Liver (tissue), 9 donors: ENCODE measurements around the gene CARD11. TPM values are rescaled to one million over a fixed set of nuclear protein-coding genes. Genes with fewer than 3 reads are reported as not detected.

Experiments
- DNase-seq: peaks from one replicate; pipeline ENCODE4 v3.0.0-alpha.2; 2017; ENCODE audit warnings: low spot score
- H3K27ac ChIP-seq, 2 donors: one replicate each; pipeline ENCODE4 v1.7.0; 2013; ENCODE audit warnings: inconsistent platforms in 2 of 2, low read length in 2 of 2, control low read depth in 1 of 2, low read depth in 1 of 2, mild to moderate bottlenecking in 1 of 2
- H3K27me3 ChIP-seq, 4 donors: one replicate each; pipeline versions ENCODE4 v1.6.1 to v1.7.0; 2013; ENCODE audit warnings: low read length in 3 of 4, inconsistent platforms in 1 of 4, mild to moderate bottlenecking in 1 of 4, moderate library complexity in 1 of 4; ENCODE audit not compliant: control insufficient read depth in 4 of 4, insufficient read depth in 4 of 4
- H3K36me3 ChIP-seq, 4 donors: one replicate each; pipeline versions ENCODE4 v1.6.1 to v1.7.0; 2013; ENCODE audit warnings: low read length in 3 of 4, mild to moderate bottlenecking in 3 of 4, low read depth in 1 of 4, moderate library complexity in 1 of 4; ENCODE audit not compliant: control insufficient read depth in 4 of 4, insufficient read depth in 3 of 4
- H3K4me1 ChIP-seq, 4 donors: one replicate each; pipeline versions ENCODE4 v1.6.1 to v1.7.0; 2013; ENCODE audit warnings: low read length in 3 of 4, mild to moderate bottlenecking in 3 of 4, moderate library complexity in 1 of 4; ENCODE audit not compliant: control insufficient read depth in 4 of 4, insufficient read depth in 4 of 4
- H3K4me3 ChIP-seq, 3 donors: one replicate each; pipeline versions ENCODE4 v1.6.1 to v1.7.0; 2013; ENCODE audit warnings: low read length in 3 of 3, control low read depth in 1 of 3, low read depth in 1 of 3, mild to moderate bottlenecking in 1 of 3
- H3K9ac ChIP-seq, 2 donors: one replicate each; pipeline ENCODE4 v1.7.0; 2013; ENCODE audit warnings: low read length in 2 of 2, mild to moderate bottlenecking in 2 of 2, moderate library complexity in 2 of 2, control low read depth in 1 of 2, low read depth in 1 of 2
- H3K9me3 ChIP-seq, 4 donors: one replicate each; pipeline versions ENCODE4 v1.6.1 to v1.7.0; 2013; ENCODE audit warnings: low read length in 3 of 4; ENCODE audit not compliant: control insufficient read depth in 4 of 4
- ATF3 ChIP-seq: IDR thresholded peaks from 2 replicates; pipeline ENCODE4 v1.6.1; 2016; ENCODE audit warnings: antibody characterized with exemption
- EGR1 ChIP-seq, 2 donors: IDR thresholded peaks; 2 replicates each; pipeline ENCODE4 v1.6.1; 2016 to 2018; ENCODE audit warnings: antibody characterized with exemption in 2 of 2, low read depth in 2 of 2
- FOXA1 ChIP-seq: IDR thresholded peaks from 2 replicates; pipeline ENCODE4 v1.6.1; 2016; ENCODE audit warnings: antibody characterized with exemption
- FOXA2 ChIP-seq: IDR thresholded peaks from 2 replicates; pipeline ENCODE4 v1.6.1; 2016; ENCODE audit warnings: antibody characterized with exemption
- GABPA ChIP-seq, 2 donors: IDR thresholded peaks in 1 of 2; conservative IDR thresholded peaks in 1 of 2; 2 replicates each; pipeline ENCODE4 v1.6.1; 2016; ENCODE audit warnings: antibody characterized with exemption in 2 of 2, mild to moderate bottlenecking in 1 of 2, moderate library complexity in 1 of 2
- HNF4A ChIP-seq, 2 donors: conservative IDR thresholded peaks; 2 replicates each; pipeline ENCODE4 v1.6.1; 2016; ENCODE audit warnings: antibody characterized with exemption in 2 of 2, mild to moderate bottlenecking in 2 of 2
- HNF4G ChIP-seq: IDR thresholded peaks from 2 replicates; pipeline ENCODE4 v1.6.1; 2016; ENCODE audit warnings: antibody characterized with exemption
- JUND ChIP-seq, 2 donors: IDR thresholded peaks; 2 replicates each; pipeline ENCODE4 v1.6.1; 2016; ENCODE audit warnings: antibody characterized with exemption in 2 of 2
- MAX ChIP-seq: IDR thresholded peaks from 2 replicates; pipeline ENCODE4 v1.6.1; 2016; ENCODE audit warnings: antibody characterized with exemption
- NR2F2 ChIP-seq: IDR thresholded peaks from 2 replicates; pipeline ENCODE4 v1.6.1; 2016; ENCODE audit warnings: antibody characterized with exemption
- RAD21 ChIP-seq, 2 donors: IDR thresholded peaks; 2 replicates each; pipeline ENCODE4 v1.6.1; 2016; ENCODE audit warnings: antibody characterized with exemption in 2 of 2, mild to moderate bottlenecking in 2 of 2
- RXRA ChIP-seq, 2 donors: IDR thresholded peaks; 2 replicates each; pipeline ENCODE4 v1.6.1; 2017 to 2018; ENCODE audit warnings: antibody characterized with exemption in 2 of 2, mild to moderate bottlenecking in 1 of 2
- SP1 ChIP-seq: IDR thresholded peaks from 2 replicates; pipeline ENCODE4 v1.6.1; 2018; ENCODE audit warnings: antibody characterized with exemption, mild to moderate bottlenecking
- TAF1 ChIP-seq: conservative IDR thresholded peaks from 2 replicates; pipeline ENCODE4 v1.6.1; 2016; ENCODE audit warnings: antibody characterized with exemption, mild to moderate bottlenecking
- YY1 ChIP-seq: IDR thresholded peaks from 2 replicates; pipeline ENCODE4 v1.6.1; 2016; ENCODE audit warnings: antibody characterized with exemption, mild to moderate bottlenecking
- WGBS: extraction: QIAGEN DNeasy Blood & Tissue Kit; methylation state at CpG from one replicate; pipeline ENCODE4 v1.1.7; 2013; 5-methylcytosine and 5-hydroxymethylcytosine counted together
- polyA plus RNA-seq, 2 donors: library from polyadenylated mRNA; stranded (reverse) in 1 of 2; unstranded in 1 of 2; fragments of 200-250 nt in 1 of 2; fragments of >200 nt in 1 of 2; fragmentation: Nextera tagmentation in 1 of 2; extraction: Ambion mirVana in 1 of 2; gene quantifications; one replicate each; pipeline versions ENCODE4 v1.2.1 to v1.2.3, GENCODE V29; 2013 to 2015
- total RNA-seq, 2 donors: library from RNA; depleted of rRNA; stranded (reverse); fragments of >200 nt; gene quantifications; one replicate each; pipeline ENCODE4 v1.2.3, GENCODE V29; 2014
- TF ChIP-seq, protein P1 (sequence below): IDR thresholded peaks from 2 replicates; pipeline ENCODE4 v1.6.1; 2016; ENCODE audit warnings: antibody characterized with exemption, mild to moderate bottlenecking
- TF ChIP-seq, protein P2 (sequence below): fragments of 150-350 bp; IDR thresholded peaks from 2 replicates; pipeline ENCODE4 v1.5.1; 2017; ENCODE audit warnings: improper control_type of control experiment, low read depth, low read length; ENCODE audit not compliant: missing input control
- donor health status: healthy.
- donor health status: healthy.
- donor health status: healthy.
- donor health status: healthy.
- donor health status: healthy.

The CARD11 gene
- total and polyA plus RNA-seq, 4 donors: 0.42 to 1.3 (median 0.83) TPM

- DNase-seq: no peak
- Histone ChIP-seq H3K27ac (no peak overlapping the region), H3K4me1 (no peaks in the 10 kb centered on the region), H3K27me3 (no peaks in the 10 kb centered on the region), H3K9ac (no peak overlapping the region), H3K4me3 (no peak overlapping the region), H3K36me3 (no peaks in the 10 kb centered on the region), H3K9me3 (peaks cover 0 to 17% (median 11%) of the 10 kb centered on the region in 4 donors)
- 86% methylated on average over 1 of the region's 1 CpG for WGBS
- TF ChIP-seq HNF4A (conservative IDR thresholded peaks at IDR 0.05): no peak
- no peak for TF ChIP-seq HNF4G
- no peak for TF ChIP-seq TAF1
- TF ChIP-seq SP1: no peak
- no peak for TF ChIP-seq ATF3
- no peak for TF ChIP-seq FOXA1
- no peak for TF ChIP-seq FOXA2
- TF ChIP-seq, protein P1, sequence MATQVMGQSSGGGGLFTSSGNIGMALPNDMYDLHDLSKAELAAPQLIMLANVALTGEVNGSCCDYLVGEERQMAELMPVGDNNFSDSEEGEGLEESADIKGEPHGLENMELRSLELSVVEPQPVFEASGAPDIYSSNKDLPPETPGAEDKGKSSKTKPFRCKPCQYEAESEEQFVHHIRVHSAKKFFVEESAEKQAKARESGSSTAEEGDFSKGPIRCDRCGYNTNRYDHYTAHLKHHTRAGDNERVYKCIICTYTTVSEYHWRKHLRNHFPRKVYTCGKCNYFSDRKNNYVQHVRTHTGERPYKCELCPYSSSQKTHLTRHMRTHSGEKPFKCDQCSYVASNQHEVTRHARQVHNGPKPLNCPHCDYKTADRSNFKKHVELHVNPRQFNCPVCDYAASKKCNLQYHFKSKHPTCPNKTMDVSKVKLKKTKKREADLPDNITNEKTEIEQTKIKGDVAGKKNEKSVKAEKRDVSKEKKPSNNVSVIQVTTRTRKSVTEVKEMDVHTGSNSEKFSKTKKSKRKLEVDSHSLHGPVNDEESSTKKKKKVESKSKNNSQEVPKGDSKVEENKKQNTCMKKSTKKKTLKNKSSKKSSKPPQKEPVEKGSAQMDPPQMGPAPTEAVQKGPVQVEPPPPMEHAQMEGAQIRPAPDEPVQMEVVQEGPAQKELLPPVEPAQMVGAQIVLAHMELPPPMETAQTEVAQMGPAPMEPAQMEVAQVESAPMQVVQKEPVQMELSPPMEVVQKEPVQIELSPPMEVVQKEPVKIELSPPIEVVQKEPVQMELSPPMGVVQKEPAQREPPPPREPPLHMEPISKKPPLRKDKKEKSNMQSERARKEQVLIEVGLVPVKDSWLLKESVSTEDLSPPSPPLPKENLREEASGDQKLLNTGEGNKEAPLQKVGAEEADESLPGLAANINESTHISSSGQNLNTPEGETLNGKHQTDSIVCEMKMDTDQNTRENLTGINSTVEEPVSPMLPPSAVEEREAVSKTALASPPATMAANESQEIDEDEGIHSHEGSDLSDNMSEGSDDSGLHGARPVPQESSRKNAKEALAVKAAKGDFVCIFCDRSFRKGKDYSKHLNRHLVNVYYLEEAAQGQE: no peak
- no peak for TF ChIP-seq MAX
- TF ChIP-seq RAD21 (IDR thresholded peaks at IDR 0.05): no peak
- TF ChIP-seq, protein P2, sequence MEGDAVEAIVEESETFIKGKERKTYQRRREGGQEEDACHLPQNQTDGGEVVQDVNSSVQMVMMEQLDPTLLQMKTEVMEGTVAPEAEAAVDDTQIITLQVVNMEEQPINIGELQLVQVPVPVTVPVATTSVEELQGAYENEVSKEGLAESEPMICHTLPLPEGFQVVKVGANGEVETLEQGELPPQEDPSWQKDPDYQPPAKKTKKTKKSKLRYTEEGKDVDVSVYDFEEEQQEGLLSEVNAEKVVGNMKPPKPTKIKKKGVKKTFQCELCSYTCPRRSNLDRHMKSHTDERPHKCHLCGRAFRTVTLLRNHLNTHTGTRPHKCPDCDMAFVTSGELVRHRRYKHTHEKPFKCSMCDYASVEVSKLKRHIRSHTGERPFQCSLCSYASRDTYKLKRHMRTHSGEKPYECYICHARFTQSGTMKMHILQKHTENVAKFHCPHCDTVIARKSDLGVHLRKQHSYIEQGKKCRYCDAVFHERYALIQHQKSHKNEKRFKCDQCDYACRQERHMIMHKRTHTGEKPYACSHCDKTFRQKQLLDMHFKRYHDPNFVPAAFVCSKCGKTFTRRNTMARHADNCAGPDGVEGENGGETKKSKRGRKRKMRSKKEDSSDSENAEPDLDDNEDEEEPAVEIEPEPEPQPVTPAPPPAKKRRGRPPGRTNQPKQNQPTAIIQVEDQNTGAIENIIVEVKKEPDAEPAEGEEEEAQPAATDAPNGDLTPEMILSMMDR: no peak
- no peak for TF ChIP-seq YY1
Observed at GRCh38 chr7:2965301-2965700, 78.4 kb downstream of the CARD11 start.

DNA sequence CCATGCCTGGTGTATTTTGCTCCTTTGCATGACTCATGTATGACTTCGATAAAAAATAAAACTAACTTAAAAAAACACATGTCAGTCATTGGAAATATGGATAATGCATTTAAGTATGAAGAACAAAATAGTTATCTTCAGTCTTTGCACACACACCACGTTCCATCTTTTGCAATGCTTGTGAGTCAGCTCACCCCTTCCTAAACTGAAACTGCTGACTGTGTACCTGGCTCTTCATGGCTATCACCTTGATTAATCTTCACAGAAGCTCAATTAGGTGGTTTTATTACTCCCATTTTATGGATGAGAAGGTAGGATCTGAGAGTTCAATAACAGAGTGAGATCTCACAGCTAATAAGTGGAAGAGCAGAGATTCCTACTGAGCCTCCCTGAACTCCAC is 79.5 kb downstream of the CARD11 start:
- no peak overlapping the region for H3K4me3 ChIP-seq
- TF ChIP-seq GABPA (IDR thresholded peaks at IDR 0.05 in 1 of 2, conservative IDR thresholded peaks at IDR 0.05 in 1 of 2) (no peak), YY1 (no peak), FOXA1 (no peak), ATF3 (no peak), TAF1 (no peak), NR2F2 (no peak), RAD21 (IDR thresholded peaks at IDR 0.05) (no peak), RXRA (IDR thresholded peaks at IDR 0.05) (no peak), EGR1 (IDR thresholded peaks at IDR 0.05; ENCODE audit: low read depth in 2 of 2) (no peak), JUND (IDR thresholded peaks at IDR 0.05) (no peak), HNF4A (conservative IDR thresholded peaks at IDR 0.05) (no peak), FOXA2 (no peak)
- TF ChIP-seq, protein P2: no peak
- TF ChIP-seq, protein P1: no peak
- WGBS: 78% methylated on average over 2 of the region's 2 CpGs
- no peak overlapping the region for H3K9ac ChIP-seq
- no peaks in the 10 kb centered on the region for H3K27me3 ChIP-seq
- no peaks in the 10 kb centered on the region for H3K4me1 ChIP-seq
- no peak for DNase-seq
- no peaks in the 10 kb centered on the region for H3K36me3 ChIP-seq
- H3K27ac ChIP-seq: no peak overlapping the region
- H3K9me3 ChIP-seq: peaks cover 0 to 17% (median 11%) of the 10 kb centered on the region in 4 donors
